ENCODE measurements around the gene CFAP53. TPM values are rescaled to one million over a fixed set of nuclear protein-coding genes. Genes with fewer than 3 reads are reported as not detected.

Gene CFAP53
- total RNA-seq, 1 experiment from 2014 or later, result 0.15 TPM

- Histone ChIP-seq H3K79me1 (ENCODE audit: insufficient read depth, low read depth, low read length, poor library complexity, severe bottlenecking) (no peaks in the 10 kb centered on the region), H4K20me1 (ENCODE audit: control insufficient read depth, insufficient read depth, insufficient read length) (no peaks in the 10 kb centered on the region), H2BK20ac (ENCODE audit: low read depth, low read length, poor library complexity, severe bottlenecking) (no peak overlapping the region), H3K27me3 (ENCODE audit: insufficient read depth, low read length) (no peaks in the 10 kb centered on the region), H3K9me3 (ENCODE audit: control insufficient read depth, low read depth, low read length) (no peaks in the 10 kb centered on the region), H4K8ac (replicated peaks; ENCODE audit: insufficient read length, low read depth, low read length) (no peak overlapping the region), H2AFZ (ENCODE audit: low read length) (no peak overlapping the region), H3K4ac (ENCODE audit: low read depth, low read length) (no peak overlapping the region), H2BK5ac (ENCODE audit: insufficient read length, low read length) (no peak overlapping the region), H3T11ph (ENCODE audit: low read length) (no peak overlapping the region), H4K91ac (ENCODE audit: insufficient read length, low read depth, low read length) (no peak overlapping the region), H3K4me2 (ENCODE audit: insufficient read depth, insufficient read length, low read length) (no peak overlapping the region), H2BK120ac (ENCODE audit: low read depth, low read length, poor library complexity, severe bottlenecking) (no peak overlapping the region), H2AK5ac (ENCODE audit: insufficient read length, low read length) (no peak overlapping the region), H4K5ac (ENCODE audit: insufficient read length, low read depth, low read length) (no peak overlapping the region), H3K23me2 (ENCODE audit: insufficient read length, low read depth, low read length, poor library complexity, severe bottlenecking) (no peaks in the 10 kb centered on the region), H2BK12ac (ENCODE audit: insufficient read length, low read depth, low read length) (no peak overlapping the region), H3K18ac (ENCODE audit: insufficient read length, low read depth, low read length) (no peak overlapping the region), H3K4me1 (ENCODE audit: insufficient read depth, low read length) (no peaks in the 10 kb centered on the region), H3K56ac (ENCODE audit: insufficient read length, low read depth, low read length) (no peak overlapping the region), H3K23ac (ENCODE audit: insufficient read length, low read depth, low read length) (no peak overlapping the region), H3K9ac (ENCODE audit: extremely low read depth, insufficient read length, low read length) (no peak overlapping the region), H3K14ac (ENCODE audit: insufficient read depth, low read length) (no peak overlapping the region), H3K27ac (ENCODE audit: insufficient read length, low read depth, low read length) (no peak overlapping the region), H2BK15ac (ENCODE audit: low read depth, low read length) (no peak overlapping the region), H3K79me2 (ENCODE audit: insufficient read depth, low read length) (no peaks in the 10 kb centered on the region)
- Mint-ChIP-seq H3K9me3 (no peaks in the 10 kb centered on the region), H3K27me3 (ENCODE audit: low read depth) (no peaks in the 10 kb centered on the region; the same call in 1 of the 2 replicates), H3K27ac (no peak overlapping the region), H3K4me3 (no peak overlapping the region; a peak in 1 of 5 replicates), H3K36me3 (ENCODE audit: insufficient read depth in 1 of 3, low read depth in 3 of 3) (peaks cover 39 to 77% (median 75%) of the 10 kb centered on the region in 3 experiments; a peak in 6 of 7 replicates), H3K4me1 (peaks cover 0 to under 1% of the 10 kb centered on the region in 2 experiments; a peak in 1 of 4 replicates)
- DNase-seq, result no peak
- TF ChIP-seq CTCF (conservative IDR thresholded peaks at IDR 0.05), result no peak
- WGBS (ENCODE audit: extremely low coverage, insufficient read length, low lambda C conversion rate), result no CpG with 5 or more reads among the region's 10 CpGs
Measured at GRCh38 chr18:50274941-50275340, 8.6 kb upstream of the CFAP53 start.
